ENCODE results near the gene ARHGEF16.

GRCh38 chr1:3497521-3497920, 43.1 kb downstream of the ARHGEF16 start:
- TF ChIP-seq CTCF (IDR thresholded peaks at IDR 0.05) (no peak), ZFX (IDR thresholded peaks at IDR 0.05; ENCODE audit: borderline replicate concordance) (no peak)
